Peyer's patch (tissue), 4 donors: ENCODE results near the gene TADA2A.

Source experiments
- CTCF ChIP-seq, 6 experiments: fragments of 450-650 bp in 4 of 6; fragments of 200-600 bp in 2 of 6; sonication (generic) in 1 of 6; IDR thresholded peaks; one replicate each; pipeline ENCODE4 v1.5.1; 2017 to 2019; ENCODE audit warnings: antibody characterized with exemption in 6 of 6, mild to moderate bottlenecking in 3 of 6, moderate library complexity in 1 of 6
- POLR2A ChIP-seq, 2 donors: fragments of 450-650 bp; IDR thresholded peaks; one replicate each; pipeline ENCODE4 v1.5.1; 2017; ENCODE audit warnings: antibody characterized with exemption in 2 of 2, mild to moderate bottlenecking in 2 of 2, moderate library complexity in 2 of 2

GRCh38 chr17:37393352-37393751 lies 13.3 kb upstream of the TADA2A start:
- TF ChIP-seq CTCF (IDR thresholded peaks at IDR 0.05) (no peak), POLR2A (IDR thresholded peaks at IDR 0.05) (no peak)
